Measurements from ENCODE around the gene DSE. TPM values are rescaled to one million over a fixed set of nuclear protein-coding genes. Genes with fewer than 3 reads are reported as not detected.
A peak's percentile ranks its signal among the peaks of the same experiment; 100 is the strongest.

Gene DSE
- total and polyA plus RNA-seq, 4 donors: 15.4 to 59.1 (median 27.0) TPM

- no peaks in the 10 kb centered on the region for H3K4me1 ChIP-seq (ENCODE audit: control insufficient read depth, insufficient read depth, low read length)
- WGBS (ENCODE audit: insufficient coverage): no CpG with 5 or more reads among the region's 1 CpG
- H3K27ac ChIP-seq (ENCODE audit: low read depth, low read length): peak overlapping the region; percentile 29
- peaks cover 4% of the 10 kb centered on the region for H3K36me3 ChIP-seq (ENCODE audit: control insufficient read depth, insufficient read depth, low read length)
- H3K27me3 ChIP-seq (ENCODE audit: control insufficient read depth, insufficient read depth, low read length): no peaks in the 10 kb centered on the region
- DNase-seq (ENCODE audit: low read depth in 4 of 6, low spot score in 6 of 6): no peak
- no peak overlapping the region for H3K4me3 ChIP-seq (ENCODE audit: low read depth, low read length)
- no peaks in the 10 kb centered on the region for H3K9me3 ChIP-seq (ENCODE audit: control insufficient read depth, insufficient read depth, low read length)
These were observed 32.5 kb downstream of the DSE start for GRCh38 chr6:116403205-116403604.

GRCh38 chr6:116404696-116405095 lies 33.9 kb downstream of the DSE start:
- H3K4me1 ChIP-seq (ENCODE audit: control insufficient read depth, insufficient read depth, low read length): no peaks in the 10 kb centered on the region
- H3K4me3 ChIP-seq (ENCODE audit: low read depth, low read length): no peak overlapping the region
- no peaks in the 10 kb centered on the region for H3K27me3 ChIP-seq (ENCODE audit: control insufficient read depth, insufficient read depth, low read length)
- peak overlapping the region; percentile 70 for H3K27ac ChIP-seq (ENCODE audit: low read depth, low read length)
- H3K9me3 ChIP-seq (ENCODE audit: control insufficient read depth, insufficient read depth, low read length): no peaks in the 10 kb centered on the region
- no peaks in the 10 kb centered on the region for H3K36me3 ChIP-seq (ENCODE audit: control insufficient read depth, insufficient read depth, low read length)
- WGBS (ENCODE audit: insufficient coverage): no CpG with 5 or more reads among the region's 3 CpGs
- DNase-seq (ENCODE audit: low read depth in 4 of 6, low spot score in 6 of 6): peak in 1 of 6 donors; percentile 41

DNA sequence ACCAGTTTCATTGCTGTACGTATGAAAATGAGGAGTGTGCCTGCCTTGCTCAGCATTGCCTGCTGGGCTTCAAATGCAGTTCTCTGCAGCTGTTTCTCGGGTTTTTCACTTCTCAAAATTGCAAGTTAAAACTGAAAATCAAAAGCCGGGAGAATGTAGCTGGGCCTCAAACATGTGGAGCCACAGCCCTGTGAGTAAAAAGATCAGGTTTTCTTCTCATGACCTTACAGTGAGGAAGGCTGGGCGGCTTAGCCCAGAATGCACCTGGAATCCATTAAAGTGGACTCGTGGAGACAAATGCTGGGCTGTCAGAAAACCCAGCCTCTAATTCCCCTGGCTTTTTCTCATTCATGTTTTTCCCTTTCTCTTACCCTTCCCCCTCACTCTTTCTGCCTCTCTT lies 34.4 kb downstream of the DSE start:
- peak overlapping the region; percentile 70 for H3K27ac ChIP-seq (ENCODE audit: low read depth, low read length)
- H3K36me3 ChIP-seq (ENCODE audit: control insufficient read depth, insufficient read depth, low read length): no peaks in the 10 kb centered on the region
- peak in 2 of 6 donors; percentile 42 to 62 for DNase-seq (ENCODE audit: low read depth in 4 of 6, low spot score in 6 of 6)
- H3K4me3 ChIP-seq (ENCODE audit: low read depth, low read length): peak overlapping the region; percentile 2
- no peaks in the 10 kb centered on the region for H3K4me1 ChIP-seq (ENCODE audit: control insufficient read depth, insufficient read depth, low read length)
- 23% methylated on average over 3 of the region's 5 CpGs for WGBS (ENCODE audit: insufficient coverage)
- no peaks in the 10 kb centered on the region for H3K27me3 ChIP-seq (ENCODE audit: control insufficient read depth, insufficient read depth, low read length)
- no peaks in the 10 kb centered on the region for H3K9me3 ChIP-seq (ENCODE audit: control insufficient read depth, insufficient read depth, low read length)

GRCh38 chr6:116405652-116406356 lies 35.1 kb downstream of the DSE start:
- H3K27me3 ChIP-seq (ENCODE audit: control insufficient read depth, insufficient read depth, low read length): no peaks in the 10 kb centered on the region
- H3K4me1 ChIP-seq (ENCODE audit: control insufficient read depth, insufficient read depth, low read length): no peaks in the 10 kb centered on the region
- no peak for DNase-seq (ENCODE audit: low read depth in 4 of 6, low spot score in 6 of 6)
- 70% methylated on average over 2 of the region's 8 CpGs for WGBS (ENCODE audit: insufficient coverage)
- no peak overlapping the region for H3K4me3 ChIP-seq (ENCODE audit: low read depth, low read length)
- no peaks in the 10 kb centered on the region for H3K36me3 ChIP-seq (ENCODE audit: control insufficient read depth, insufficient read depth, low read length)
- H3K9me3 ChIP-seq (ENCODE audit: control insufficient read depth, insufficient read depth, low read length): no peaks in the 10 kb centered on the region
- peak overlapping the region; percentile 70 for H3K27ac ChIP-seq (ENCODE audit: low read depth, low read length)

GRCh38 chr6:116406678-116407345 lies 36.1 kb downstream of the DSE start:
- H3K27me3 ChIP-seq (ENCODE audit: control insufficient read depth, insufficient read depth, low read length): no peaks in the 10 kb centered on the region
- H3K9me3 ChIP-seq (ENCODE audit: control insufficient read depth, insufficient read depth, low read length): no peaks in the 10 kb centered on the region
- DNase-seq (ENCODE audit: low read depth in 4 of 6, low spot score in 6 of 6): no peak
- no peaks in the 10 kb centered on the region for H3K4me1 ChIP-seq (ENCODE audit: control insufficient read depth, insufficient read depth, low read length)
- H3K36me3 ChIP-seq (ENCODE audit: control insufficient read depth, insufficient read depth, low read length): no peaks in the 10 kb centered on the region
- 100% methylated on average over 1 of the region's 4 CpGs for WGBS (ENCODE audit: insufficient coverage)
- H3K27ac ChIP-seq (ENCODE audit: low read depth, low read length): peak overlapping the region; percentile 50
- H3K4me3 ChIP-seq (ENCODE audit: low read depth, low read length): no peak overlapping the region

DNA sequence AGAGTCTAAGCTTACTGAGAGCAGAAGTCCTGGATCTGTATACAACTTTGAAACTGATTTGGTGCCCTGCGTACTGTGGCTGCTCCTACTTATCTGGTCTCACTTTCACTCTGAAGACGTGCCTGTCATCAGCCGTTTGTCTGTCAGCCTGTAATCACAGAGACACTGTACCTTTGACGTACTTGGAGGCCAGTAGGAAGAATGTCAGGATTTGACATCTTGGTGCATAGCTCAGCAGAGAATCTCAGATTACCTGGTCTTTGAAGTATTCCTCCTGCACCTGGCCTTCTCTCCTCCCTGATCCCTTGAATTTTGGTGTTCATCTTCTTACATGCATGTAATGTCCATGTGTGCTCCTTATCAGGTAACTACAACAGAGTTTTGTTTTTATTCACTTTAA lies 37.7 kb downstream of the DSE start:
- Histone ChIP-seq H3K36me3 (ENCODE audit: control insufficient read depth, insufficient read depth, low read length) (no peaks in the 10 kb centered on the region), H3K4me3 (ENCODE audit: low read depth, low read length) (no peak overlapping the region), H3K27ac (ENCODE audit: low read depth, low read length) (no peak overlapping the region), H3K27me3 (ENCODE audit: control insufficient read depth, insufficient read depth, low read length) (no peaks in the 10 kb centered on the region), H3K4me1 (ENCODE audit: control insufficient read depth, insufficient read depth, low read length) (no peaks in the 10 kb centered on the region), H3K9me3 (ENCODE audit: control insufficient read depth, insufficient read depth, low read length) (no peaks in the 10 kb centered on the region)
- DNase-seq (ENCODE audit: low read depth in 4 of 6, low spot score in 6 of 6): no peak
- WGBS (ENCODE audit: insufficient coverage): 100% methylated on average over 4 of the region's 4 CpGs

GRCh38 chr6:116409756-116410155 lies 39.0 kb downstream of the DSE start:
- DNase-seq (ENCODE audit: low read depth in 4 of 6, low spot score in 6 of 6): peak in 1 of 6 donors; percentile 19
- H3K27ac ChIP-seq (ENCODE audit: low read depth, low read length): no peak overlapping the region

GRCh38 chr6:116411284-116411623 lies 40.5 kb downstream of the DSE start:
- H3K4me1 ChIP-seq (ENCODE audit: control insufficient read depth, insufficient read depth, low read length): no peaks in the 10 kb centered on the region
- H3K27me3 ChIP-seq (ENCODE audit: control insufficient read depth, insufficient read depth, low read length): no peaks in the 10 kb centered on the region
- DNase-seq (ENCODE audit: low read depth in 4 of 6, low spot score in 6 of 6): peak in 2 of 6 donors; percentile 46 to 50
- H3K36me3 ChIP-seq (ENCODE audit: control insufficient read depth, insufficient read depth, low read length): no peaks in the 10 kb centered on the region
- no peak overlapping the region for H3K27ac ChIP-seq (ENCODE audit: low read depth, low read length)
- WGBS (ENCODE audit: insufficient coverage): 19% methylated on average over 3 of the region's 4 CpGs
- no peaks in the 10 kb centered on the region for H3K9me3 ChIP-seq (ENCODE audit: control insufficient read depth, insufficient read depth, low read length)
- H3K4me3 ChIP-seq (ENCODE audit: low read depth, low read length): no peak overlapping the region

More at GRCh38 chr6:116409756-116410155, 39.0 kb downstream of the DSE start:
- 28% methylated on average over 2 of the region's 3 CpGs for WGBS (ENCODE audit: insufficient coverage)
- H3K4me1 ChIP-seq (ENCODE audit: control insufficient read depth, insufficient read depth, low read length): no peaks in the 10 kb centered on the region
- H3K9me3 ChIP-seq (ENCODE audit: control insufficient read depth, insufficient read depth, low read length): no peaks in the 10 kb centered on the region
- no peaks in the 10 kb centered on the region for H3K27me3 ChIP-seq (ENCODE audit: control insufficient read depth, insufficient read depth, low read length)
- no peak overlapping the region for H3K4me3 ChIP-seq (ENCODE audit: low read depth, low read length)
- H3K36me3 ChIP-seq (ENCODE audit: control insufficient read depth, insufficient read depth, low read length): no peaks in the 10 kb centered on the region

DNA sequence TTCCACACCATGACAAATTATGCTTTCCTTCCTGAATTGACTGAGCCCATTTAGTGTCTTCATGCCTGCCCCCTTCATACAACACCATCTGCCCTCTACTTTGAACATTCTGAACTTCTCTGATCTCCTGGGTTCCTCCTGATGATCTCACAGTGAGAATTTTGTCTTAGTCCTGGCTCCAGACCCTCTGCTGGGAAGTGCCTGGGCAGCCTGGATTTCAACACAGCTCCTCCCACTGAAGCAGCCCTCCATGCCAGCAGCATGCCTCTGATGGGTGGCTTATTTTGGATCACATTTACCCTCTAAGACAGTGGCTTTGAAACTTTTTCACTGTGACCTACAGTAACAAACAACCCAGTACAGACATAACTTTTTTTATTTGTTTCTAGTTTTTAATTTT lies 41.5 kb downstream of the DSE start:
- Histone ChIP-seq H3K27me3 (ENCODE audit: control insufficient read depth, insufficient read depth, low read length) (no peaks in the 10 kb centered on the region), H3K9me3 (ENCODE audit: control insufficient read depth, insufficient read depth, low read length) (no peaks in the 10 kb centered on the region), H3K36me3 (ENCODE audit: control insufficient read depth, insufficient read depth, low read length) (no peaks in the 10 kb centered on the region), H3K4me1 (ENCODE audit: control insufficient read depth, insufficient read depth, low read length) (no peaks in the 10 kb centered on the region), H3K4me3 (ENCODE audit: low read depth, low read length) (no peak overlapping the region), H3K27ac (ENCODE audit: low read depth, low read length) (no peak overlapping the region)
- peak in 1 of 6 donors; percentile 20 for DNase-seq (ENCODE audit: low read depth in 4 of 6, low spot score in 6 of 6)

GRCh38 chr6:116413357-116413756 lies 42.6 kb downstream of the DSE start:
- DNase-seq (ENCODE audit: low read depth in 4 of 6, low spot score in 6 of 6): no peak
- H3K36me3 ChIP-seq (ENCODE audit: control insufficient read depth, insufficient read depth, low read length): no peaks in the 10 kb centered on the region
- WGBS (ENCODE audit: insufficient coverage): no CpG with 5 or more reads among the region's 1 CpG
- H3K4me1 ChIP-seq (ENCODE audit: control insufficient read depth, insufficient read depth, low read length): no peaks in the 10 kb centered on the region
- no peaks in the 10 kb centered on the region for H3K9me3 ChIP-seq (ENCODE audit: control insufficient read depth, insufficient read depth, low read length)
- no peaks in the 10 kb centered on the region for H3K27me3 ChIP-seq (ENCODE audit: control insufficient read depth, insufficient read depth, low read length)
- H3K27ac ChIP-seq (ENCODE audit: low read depth, low read length): no peak overlapping the region
- H3K4me3 ChIP-seq (ENCODE audit: low read depth, low read length): no peak overlapping the region
